ENCODE measurements around the gene RELCH. TPM values are rescaled to one million over a fixed set of nuclear protein-coding genes. Genes with fewer than 3 reads are reported as not detected.

The RELCH gene
- total RNA-seq, 4 donors from 2014 or later, result 37.0 to 117 (median 68.7) TPM

DNA sequence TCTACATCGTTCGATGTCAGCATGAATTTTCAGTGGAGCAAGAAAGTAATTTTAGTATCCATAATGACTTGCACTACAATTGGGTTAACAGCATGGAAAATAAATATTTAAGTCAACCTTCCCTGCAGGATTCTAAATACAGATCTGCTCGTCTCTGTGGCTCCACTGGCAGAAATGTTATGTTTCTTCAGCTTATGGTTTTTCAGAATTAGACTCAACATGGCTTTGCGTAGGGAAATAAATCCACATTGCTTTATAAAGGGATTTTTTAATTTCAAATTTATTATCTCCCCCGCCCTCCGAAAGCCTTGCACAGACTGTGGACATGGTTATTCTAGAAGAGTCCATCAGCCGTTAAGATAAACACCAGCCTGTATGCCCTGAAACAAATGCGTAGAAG is 156.3 kb downstream of the RELCH start:
- in situ Hi-C loops (cut with MboI; ENCODE audit: low pct_ligation_motif_present in 1 of 4, low pct_unique_long_range_greater_than_20kb in 1 of 4, low sequenced_read_pairs in 3 of 4), result no loop called here
- no peaks in the 10 kb centered on the region for H3K9me3 ChIP-seq
- intact Hi-C loops (cut with DNase I; ENCODE audit: low total_unique reads), result no loop called here
- TF ChIP-seq EP300 (IDR thresholded peaks at IDR 0.05; ENCODE audit: low read depth) (no peak), POLR2AphosphoS5 (IDR thresholded peaks at IDR 0.05) (no peak), POLR2A (IDR thresholded peaks at IDR 0.05) (no peak)
- TF ChIP-seq, protein P1, sequence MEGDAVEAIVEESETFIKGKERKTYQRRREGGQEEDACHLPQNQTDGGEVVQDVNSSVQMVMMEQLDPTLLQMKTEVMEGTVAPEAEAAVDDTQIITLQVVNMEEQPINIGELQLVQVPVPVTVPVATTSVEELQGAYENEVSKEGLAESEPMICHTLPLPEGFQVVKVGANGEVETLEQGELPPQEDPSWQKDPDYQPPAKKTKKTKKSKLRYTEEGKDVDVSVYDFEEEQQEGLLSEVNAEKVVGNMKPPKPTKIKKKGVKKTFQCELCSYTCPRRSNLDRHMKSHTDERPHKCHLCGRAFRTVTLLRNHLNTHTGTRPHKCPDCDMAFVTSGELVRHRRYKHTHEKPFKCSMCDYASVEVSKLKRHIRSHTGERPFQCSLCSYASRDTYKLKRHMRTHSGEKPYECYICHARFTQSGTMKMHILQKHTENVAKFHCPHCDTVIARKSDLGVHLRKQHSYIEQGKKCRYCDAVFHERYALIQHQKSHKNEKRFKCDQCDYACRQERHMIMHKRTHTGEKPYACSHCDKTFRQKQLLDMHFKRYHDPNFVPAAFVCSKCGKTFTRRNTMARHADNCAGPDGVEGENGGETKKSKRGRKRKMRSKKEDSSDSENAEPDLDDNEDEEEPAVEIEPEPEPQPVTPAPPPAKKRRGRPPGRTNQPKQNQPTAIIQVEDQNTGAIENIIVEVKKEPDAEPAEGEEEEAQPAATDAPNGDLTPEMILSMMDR (IDR thresholded peaks at IDR 0.05), result no peak
- no peaks in the 10 kb centered on the region for H3K27me3 ChIP-seq
- H3K4me3 ChIP-seq, result no peak overlapping the region
- H3K27ac ChIP-seq, result no peak overlapping the region
- 86 to 89% methylated on average over 8 of the region's 8 CpGs for WGBS, 2 donors (ENCODE audit: low coverage in 1 of 2)
- H3K36me3 ChIP-seq, result no peaks in the 10 kb centered on the region
- DNase-seq, result no peak
- H3K4me1 ChIP-seq, result peaks cover 0 to 38% (median 16%) of the 10 kb centered on the region in 4 donors

DNA sequence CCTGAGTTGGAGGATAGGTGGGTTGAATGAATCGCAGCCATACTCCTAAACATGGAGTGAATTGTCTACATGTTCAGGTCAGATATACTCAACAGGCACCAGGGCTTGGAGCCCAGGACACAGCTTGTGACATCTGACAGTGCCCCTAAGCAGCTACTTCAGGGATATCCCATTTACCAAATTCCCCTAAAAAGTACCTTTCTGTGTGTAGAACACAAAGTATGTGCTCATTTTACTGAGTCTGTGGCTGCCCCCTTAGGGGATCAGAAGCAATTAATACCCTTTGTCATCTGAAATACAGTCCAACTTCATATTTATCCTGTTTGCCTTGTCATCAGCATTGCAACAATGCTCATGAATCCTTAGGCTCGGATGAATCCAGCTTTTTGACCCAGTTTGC is 158.9 kb downstream of the RELCH start:
- Histone ChIP-seq H3K4me1 (peaks cover 0 to 19% (median 11%) of the 10 kb centered on the region in 4 donors), H3K4me3 (no peak overlapping the region), H3K27ac (peak overlapping the region in 1 of 4 donors; percentile 37), H3K36me3 (no peaks in the 10 kb centered on the region), H3K9me3 (no peaks in the 10 kb centered on the region), H3K27me3 (no peaks in the 10 kb centered on the region)
- WGBS, 2 donors (ENCODE audit: low coverage in 1 of 2), result 78 to 80% methylated on average over 2 of the region's 2 CpGs
- TF ChIP-seq POLR2AphosphoS5 (IDR thresholded peaks at IDR 0.05) (no peak), POLR2A (IDR thresholded peaks at IDR 0.05) (no peak), EP300 (IDR thresholded peaks at IDR 0.05; ENCODE audit: low read depth) (no peak)
- TF ChIP-seq, protein P1 (IDR thresholded peaks at IDR 0.05), result no peak
- intact Hi-C loops (cut with DNase I; ENCODE audit: low total_unique reads) (no loop called here), in situ Hi-C loops (cut with MboI; ENCODE audit: low pct_ligation_motif_present in 1 of 4, low pct_unique_long_range_greater_than_20kb in 1 of 4, low sequenced_read_pairs in 3 of 4) (no loop called here)
- DNase-seq, result no peak

DNA sequence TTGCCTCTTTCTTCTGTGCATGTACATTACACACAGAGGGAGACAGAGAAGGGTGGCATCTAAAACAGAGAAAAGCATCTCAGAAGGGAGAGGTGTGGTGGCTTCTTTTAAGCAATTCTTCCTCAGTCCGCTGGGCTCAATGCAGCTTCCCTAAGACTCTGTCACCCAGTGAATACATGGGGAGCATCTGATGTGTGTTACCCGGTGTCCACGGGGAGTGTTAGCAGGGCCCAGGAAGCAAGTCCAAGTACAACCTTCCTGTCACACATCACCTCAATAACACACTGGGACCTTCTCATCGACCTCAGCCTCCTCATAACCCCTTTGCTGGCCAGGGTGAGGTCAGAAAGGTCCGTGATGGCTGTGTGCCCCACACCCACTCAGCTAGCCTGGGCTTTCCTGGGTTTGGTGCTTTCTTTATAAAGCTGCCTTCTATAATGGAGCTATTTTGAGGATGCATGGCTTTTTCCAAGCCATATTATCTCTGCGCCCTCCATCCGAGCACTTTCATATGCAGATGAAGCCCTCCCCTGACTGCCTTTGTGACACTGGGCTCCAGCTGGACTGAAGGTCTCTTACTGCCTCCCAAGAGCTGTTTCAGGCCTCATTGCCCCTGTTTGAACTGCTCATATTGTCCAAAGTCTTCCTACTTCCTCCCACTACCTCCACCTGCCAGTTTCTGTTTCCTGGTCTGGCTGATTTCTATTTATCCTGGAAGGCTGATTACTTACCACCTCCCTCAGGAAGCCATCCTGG is 159.5 kb downstream of the RELCH start:
- TF ChIP-seq POLR2A (IDR thresholded peaks at IDR 0.05), result no peak
- Histone ChIP-seq H3K27me3 (no peaks in the 10 kb centered on the region), H3K4me1 (peaks cover 0 to 19% (median 11%) of the 10 kb centered on the region in 4 donors), H3K9me3 (no peaks in the 10 kb centered on the region), H3K4me3 (no peak overlapping the region), H3K27ac (peak overlapping the region; percentile 4 to 62 (median 43)), H3K36me3 (no peaks in the 10 kb centered on the region)
- WGBS, 2 donors (ENCODE audit: low coverage in 1 of 2), result 40 to 74% methylated on average over 2 to 7 of the region's 7 CpGs
- in situ Hi-C loops (cut with MboI; ENCODE audit: low pct_ligation_motif_present in 1 of 4, low pct_unique_long_range_greater_than_20kb in 1 of 4, low sequenced_read_pairs in 3 of 4), result no loop called here
- intact Hi-C loops (cut with DNase I; ENCODE audit: low total_unique reads), result no loop called here
- no peak for DNase-seq

DNA sequence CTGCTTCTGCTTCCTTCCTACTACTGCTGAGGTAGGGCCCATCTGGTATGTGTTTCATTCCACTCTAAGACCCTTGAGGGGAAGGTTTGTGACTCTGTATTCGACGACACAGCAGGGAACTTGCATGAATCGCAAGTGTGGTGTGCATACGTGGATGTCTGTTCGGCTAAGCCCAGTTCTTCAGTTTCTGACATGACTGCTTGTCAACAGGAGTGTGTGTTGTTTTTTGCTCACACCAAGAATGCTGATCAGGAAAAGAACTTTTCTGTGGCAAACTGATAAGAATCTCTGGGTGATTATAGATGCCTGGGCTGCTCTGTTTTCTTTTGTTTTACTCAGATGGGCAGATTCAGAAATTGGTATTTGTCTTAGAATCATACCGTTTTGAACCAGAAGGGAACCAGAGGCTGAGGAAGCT is 160.0 kb downstream of the RELCH start:
- WGBS, 2 donors (ENCODE audit: low coverage in 1 of 2), result 67 to 70% methylated on average over 6 of the region's 6 CpGs
- H3K36me3 ChIP-seq, result no peaks in the 10 kb centered on the region
- TF ChIP-seq POLR2A (IDR thresholded peaks at IDR 0.05) (no peak), EP300 (IDR thresholded peaks at IDR 0.05; ENCODE audit: low read depth) (no peak), POLR2AphosphoS5 (IDR thresholded peaks at IDR 0.05) (no peak)
- TF ChIP-seq, protein P1 (IDR thresholded peaks at IDR 0.05), result no peak
- H3K27ac ChIP-seq, result peak overlapping the region in 3 of 4 donors; percentile 4 to 62 (median 49)
- H3K9me3 ChIP-seq, result no peaks in the 10 kb centered on the region
- DNase-seq, result no peak
- in situ Hi-C loops (cut with MboI; ENCODE audit: low pct_ligation_motif_present in 1 of 4, low pct_unique_long_range_greater_than_20kb in 1 of 4, low sequenced_read_pairs in 3 of 4) (no loop called here), intact Hi-C loops (cut with DNase I; ENCODE audit: low total_unique reads) (no loop called here)
- H3K27me3 ChIP-seq, result no peaks in the 10 kb centered on the region
- H3K4me3 ChIP-seq, result no peak overlapping the region
- H3K4me1 ChIP-seq, result peaks cover 0 to 19% (median 11%) of the 10 kb centered on the region in 4 donors
